Right renal pelvis (tissue), 4 donors: Measurements from ENCODE around the gene COG5. TPM values are rescaled to one million over a fixed set of nuclear protein-coding genes. Genes with fewer than 3 reads are reported as not detected.
A peak's percentile ranks its signal among the peaks of the same experiment; 100 is the strongest.

Experiments
- DNase-seq, 4 donors: peaks; one replicate each; pipeline ENCODE4 v3.0.0-alpha.2; 2013; ENCODE audit warnings: low read depth in 4 of 4, low spot score in 3 of 4, missing footprints in 1 of 4
- polyA plus RNA-seq, 4 donors: library from polyadenylated mRNA; unstranded; fragments of 120-200 nt; gene quantifications; one replicate each; pipeline ENCODE4 v1.2.1, GENCODE V29; 2013; ENCODE audit not compliant: insufficient read length in 4 of 4

COG5 gene
- polyA plus RNA-seq, 4 donors: 27.3 to 39.2 (median 36.4) TPM

DNA sequence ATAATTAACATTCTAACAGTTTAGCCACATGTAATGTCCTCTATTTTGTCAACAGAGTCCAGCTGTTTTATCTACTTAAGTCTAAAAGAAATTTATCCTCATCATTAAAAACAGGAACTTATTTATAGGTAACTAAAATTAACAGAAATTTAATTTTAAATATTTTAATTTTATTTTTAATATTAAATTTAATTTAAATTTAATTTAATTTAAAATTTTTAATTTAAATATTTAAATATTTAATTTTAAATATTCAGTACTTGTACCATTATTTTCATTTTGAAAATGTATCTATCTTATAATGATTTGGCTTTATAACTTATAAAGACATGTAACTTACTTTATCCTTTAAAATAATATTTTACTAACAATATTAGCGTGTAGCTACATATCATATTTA is 94.9 kb downstream of the COG5 start:
- DNase-seq: no peak

DNA sequence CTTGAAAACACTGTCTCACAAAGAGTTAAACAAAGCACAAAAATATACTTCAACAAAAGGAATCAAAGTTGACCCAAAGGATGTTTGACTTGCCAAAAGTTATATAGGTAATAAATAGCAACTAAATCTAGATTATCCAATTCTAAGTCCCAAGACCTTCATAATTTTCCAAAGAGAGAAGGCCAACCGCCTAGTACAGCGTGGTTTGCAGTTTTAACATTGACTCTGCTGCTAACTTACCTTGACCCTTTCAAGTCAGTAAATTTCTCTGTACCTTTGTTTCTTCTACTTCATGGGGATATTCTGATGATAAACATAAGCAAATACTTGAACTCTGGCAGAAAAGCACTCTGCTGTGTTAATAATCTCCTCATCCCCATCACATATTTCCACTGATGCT is 95.7 kb downstream of the COG5 start:
- DNase-seq: no peak

DNA sequence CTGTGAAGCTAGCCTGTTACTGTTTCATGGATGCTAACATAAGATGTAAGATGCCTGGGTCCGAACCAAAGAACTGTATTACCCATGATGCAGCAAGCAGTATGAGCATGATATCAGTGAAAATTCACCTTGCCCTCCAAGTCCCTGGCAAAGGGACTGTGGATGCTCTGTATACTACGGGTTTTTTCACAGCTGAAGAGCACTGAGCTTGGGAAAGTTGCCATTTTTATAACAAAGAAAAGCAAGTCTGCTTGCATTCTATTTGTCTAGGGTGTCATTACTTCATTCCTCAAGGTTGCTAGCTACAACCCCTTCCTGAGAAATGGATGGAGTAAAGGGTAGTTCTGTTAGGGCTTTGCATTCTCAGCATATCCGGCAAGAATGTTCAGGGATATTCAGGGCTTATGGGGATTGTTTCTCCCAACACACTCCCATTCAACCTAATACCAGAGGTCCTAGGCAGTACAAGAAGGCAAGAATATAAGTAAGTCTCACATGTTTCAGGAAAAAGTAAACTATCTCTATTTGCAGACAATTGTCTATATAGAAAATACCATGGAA is 99.0 kb downstream of the COG5 start:
- DNase-seq: no peak

- DNase-seq: peak in 3 of 4 donors; percentile 16 to 35 (median 18)
Measured at GRCh38 chr7:107463139-107464078, 100.3 kb downstream of the COG5 start.

DNA sequence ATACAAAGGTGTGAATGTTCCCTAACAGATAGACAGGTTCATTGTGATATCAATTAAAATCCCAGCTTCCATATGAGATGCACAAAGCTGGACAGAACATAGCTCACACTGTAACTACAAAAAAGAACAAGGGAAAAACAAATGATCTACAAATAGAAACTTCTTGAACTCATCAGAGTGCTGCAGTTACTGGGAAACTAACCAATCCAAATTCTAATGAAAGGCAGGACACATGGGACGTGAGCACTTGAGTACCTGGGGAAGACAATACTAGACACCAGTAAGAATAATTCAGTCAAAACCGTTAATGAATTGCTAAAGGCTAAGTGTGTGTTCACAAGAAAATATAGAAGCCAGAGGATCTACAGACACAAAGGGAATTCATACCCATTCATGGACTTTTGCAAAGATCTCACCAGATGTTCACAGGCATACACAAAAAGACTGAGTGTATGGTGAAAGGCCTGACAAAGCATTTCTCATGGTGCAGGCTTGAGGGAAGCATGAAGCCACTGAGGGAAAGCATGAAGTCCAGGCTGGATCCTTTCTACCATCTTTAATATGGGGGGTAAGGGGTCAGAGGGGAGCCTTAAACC is 101.7 kb downstream of the COG5 start:
- no peak for DNase-seq

- DNase-seq: no peak
Measured at GRCh38 chr7:107453388-107453787, 110.3 kb downstream of the COG5 start.

GRCh38 chr7:107450970-107451369 is 112.8 kb downstream of the COG5 start:
- DNase-seq: no peak

DNA sequence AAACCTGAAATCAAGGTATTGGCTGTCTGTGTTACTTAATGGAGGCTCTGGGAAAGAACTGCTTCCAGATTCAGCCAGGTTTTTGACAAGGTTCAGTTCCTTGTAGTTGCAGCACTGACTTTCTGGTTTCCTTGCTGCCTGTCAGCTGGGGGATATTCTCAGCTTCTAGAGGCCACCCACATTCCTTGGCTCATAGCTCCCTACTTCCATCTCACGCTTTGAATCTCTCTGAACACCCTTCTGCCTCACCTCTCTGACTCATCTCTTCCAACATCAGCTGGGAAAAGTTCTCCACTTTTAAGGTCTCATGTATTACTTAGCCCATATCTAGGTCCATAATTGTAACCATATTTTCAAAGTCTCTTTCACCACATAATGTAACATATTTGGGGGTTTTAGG is 116.7 kb downstream of the COG5 start:
- DNase-seq: no peak

- DNase-seq: no peak
Measured at GRCh38 chr7:107446531-107446930, 117.2 kb downstream of the COG5 start.

DNA sequence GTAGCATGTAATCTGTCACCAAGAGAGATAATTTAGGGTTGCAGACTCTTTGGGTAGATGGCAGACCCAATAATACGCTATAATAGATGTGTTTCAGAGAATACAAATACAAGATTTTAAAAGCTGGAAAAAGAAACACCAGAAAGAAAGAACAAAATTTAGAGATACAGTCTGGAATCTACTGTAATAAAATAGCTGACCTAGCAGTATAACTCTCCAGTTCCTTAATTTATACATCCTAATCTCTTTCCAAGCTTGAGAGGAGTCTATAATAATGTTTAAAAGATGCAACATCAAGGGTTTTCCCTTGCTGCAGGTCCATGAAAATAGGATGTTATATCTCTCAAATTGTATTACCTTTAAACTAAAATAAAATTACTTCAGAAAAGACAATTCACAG is 121.0 kb downstream of the COG5 start:
- DNase-seq: no peak

- DNase-seq: no peak
Measured at GRCh38 chr7:107441581-107442422, 121.9 kb downstream of the COG5 start.

- DNase-seq: no peak
Measured at GRCh38 chr7:107439025-107439424, 124.7 kb downstream of the COG5 start.

DNA sequence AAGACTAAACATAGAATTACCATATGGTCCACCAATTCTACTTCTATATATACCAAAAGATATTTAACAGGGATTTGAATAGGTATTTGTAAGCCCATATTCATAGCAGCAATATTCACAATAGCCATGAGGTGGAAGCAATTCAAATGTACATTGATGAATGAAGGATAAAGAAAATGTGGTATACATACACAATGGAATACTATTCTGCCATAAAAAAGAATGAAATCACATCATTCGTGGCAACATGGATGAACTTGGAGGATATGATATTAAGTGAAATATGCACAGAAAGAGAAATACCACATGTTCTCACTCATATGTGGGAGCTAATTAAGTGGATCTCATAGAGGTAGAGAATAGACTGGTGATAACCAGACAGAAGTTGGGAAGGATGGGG is 128.0 kb downstream of the COG5 start:
- DNase-seq: no peak

DNA sequence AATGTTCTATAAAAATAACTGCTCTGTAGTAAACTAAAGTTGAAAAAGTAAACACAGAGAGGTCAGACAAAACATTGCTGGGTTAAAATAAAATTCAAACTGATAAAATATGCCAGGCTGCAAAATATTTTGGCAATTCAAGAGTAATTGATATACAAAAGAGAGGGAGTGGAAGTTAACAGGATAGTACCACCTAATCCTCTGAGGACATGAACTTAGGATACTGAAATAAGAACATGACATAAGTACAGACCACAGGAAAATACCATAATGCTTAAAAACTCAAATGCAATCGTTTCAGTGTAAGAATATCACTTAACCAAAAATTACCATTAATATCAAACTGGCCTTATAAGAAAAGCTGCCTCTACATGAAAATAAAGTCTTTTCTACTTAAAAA is 131.5 kb downstream of the COG5 start:
- no peak for DNase-seq

DNA sequence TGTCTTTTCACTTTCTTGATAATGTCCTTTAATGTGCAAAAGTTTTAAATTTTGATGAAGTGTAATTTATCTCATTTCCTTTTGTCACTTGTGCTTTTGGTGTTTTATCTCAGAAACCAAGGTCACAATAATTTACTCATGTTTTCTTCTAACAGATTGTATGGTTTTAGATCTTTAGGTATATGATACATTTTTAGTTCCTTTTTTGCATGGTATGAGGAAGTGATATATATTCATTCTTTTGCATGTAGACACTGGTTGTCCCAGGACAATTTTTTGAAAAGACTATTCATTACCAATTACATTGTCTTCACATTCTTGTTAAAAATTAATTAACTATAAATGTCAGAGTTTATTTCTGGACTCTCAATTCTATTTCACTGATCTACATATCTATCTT is 133.7 kb downstream of the COG5 start:
- no peak for DNase-seq

GRCh38 chr7:107428642-107429041 is 135.1 kb downstream of the COG5 start:
- no peak for DNase-seq

GRCh38 chr7:107427462-107427861 is 136.3 kb downstream of the COG5 start:
- DNase-seq: no peak

GRCh38 chr7:107414198-107414597 is 149.5 kb downstream of the COG5 start:
- DNase-seq: no peak

GRCh38 chr7:107408349-107408748 is 155.4 kb downstream of the COG5 start:
- DNase-seq: no peak

DNA sequence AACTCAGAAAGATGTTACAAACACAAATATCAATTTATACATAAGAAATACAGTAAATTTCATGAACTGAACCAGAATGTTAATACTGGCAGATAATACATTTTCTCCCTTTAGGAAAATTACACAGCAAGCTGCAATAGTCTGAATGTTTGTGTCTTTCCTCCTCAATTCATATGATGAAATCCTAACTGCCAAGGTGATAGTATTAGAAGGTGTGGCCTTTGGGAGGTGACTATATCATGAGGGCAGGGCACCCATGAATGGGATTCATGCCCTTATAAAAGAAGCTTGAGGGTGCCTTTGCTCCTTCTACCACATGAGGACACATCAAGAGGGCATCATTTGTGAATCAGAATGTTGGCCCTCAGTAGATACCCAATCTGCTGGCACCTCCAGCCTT is 158.2 kb downstream of the COG5 start:
- DNase-seq: no peak
